Esophagus mucosa (tissue), 1 donor: ENCODE measurements around the gene CUL7. TPM values are rescaled to one million over a fixed set of nuclear protein-coding genes. Genes with fewer than 3 reads are reported as not detected.
"Not testable (repeated sequence)": the region's sequence is repeated elsewhere in the genome, so short reads cannot be mapped to it uniquely, and the experiment has no call there.

Experiments used
- ATAC-seq: fragments of 200-7000 bp; cut with Tn5 transposase; one replicate; pipeline ENCODE4 v1.9.1; 2020
- total RNA-seq: library from RNA; stranded (reverse); gene quantifications from one replicate; pipeline ENCODE4 v1.2.4, GENCODE V29; 2023
- donor health status: DM: yes; HTN: yes; CAD: no.

The CUL7 gene
- total RNA-seq, result 10.3 TPM

DNA sequence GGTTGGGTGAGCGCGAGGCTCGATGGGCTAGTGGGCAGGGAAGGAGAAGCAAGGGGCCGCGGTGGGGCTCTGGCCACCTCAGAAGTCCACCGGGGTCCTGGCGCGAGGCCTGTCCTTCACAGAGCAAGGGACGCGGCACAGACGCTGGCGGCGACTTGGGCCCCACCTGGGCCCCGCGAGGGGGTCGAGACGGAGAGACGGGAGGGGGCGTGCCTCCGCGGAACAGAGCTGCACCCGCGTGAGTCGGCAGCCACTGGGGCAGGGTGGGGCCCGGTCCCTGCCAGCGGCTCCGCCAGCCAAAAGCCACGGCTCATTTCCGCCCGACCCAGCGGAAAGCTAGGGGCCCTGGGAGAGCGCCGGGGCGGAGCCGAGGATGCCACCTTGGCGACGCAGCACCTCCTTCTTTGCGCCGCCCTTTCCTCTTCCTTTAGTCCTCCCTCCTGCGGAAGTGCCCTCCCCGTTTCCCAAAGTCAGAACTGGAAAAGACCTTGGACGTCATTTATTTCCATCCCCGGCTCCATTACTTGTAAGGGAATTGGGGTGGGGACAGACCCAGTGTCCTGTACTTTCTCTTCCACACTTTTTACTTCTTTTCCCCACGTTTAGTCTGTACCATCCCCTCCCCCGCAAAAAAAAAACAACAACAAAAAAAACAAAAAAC is at the start of gene CUL7:
TSS of gene CUL7 (minus strand) at position 307 of the 661 bp plus-strand sequence. CDS start 1,063 bp downstream, outside the sequence.
- peak; percentile 97 for ATAC-seq

- ATAC-seq, result no peak
These were observed 47.8 kb upstream of the CUL7 start for GRCh38 chr6:43101497-43101896.

GRCh38 chr6:43097502-43097901 is 43.9 kb upstream of the CUL7 start:
- ATAC-seq, result no peak

- no peak for ATAC-seq
These were observed 43.4 kb upstream of the CUL7 start for GRCh38 chr6:43097098-43097489.

DNA sequence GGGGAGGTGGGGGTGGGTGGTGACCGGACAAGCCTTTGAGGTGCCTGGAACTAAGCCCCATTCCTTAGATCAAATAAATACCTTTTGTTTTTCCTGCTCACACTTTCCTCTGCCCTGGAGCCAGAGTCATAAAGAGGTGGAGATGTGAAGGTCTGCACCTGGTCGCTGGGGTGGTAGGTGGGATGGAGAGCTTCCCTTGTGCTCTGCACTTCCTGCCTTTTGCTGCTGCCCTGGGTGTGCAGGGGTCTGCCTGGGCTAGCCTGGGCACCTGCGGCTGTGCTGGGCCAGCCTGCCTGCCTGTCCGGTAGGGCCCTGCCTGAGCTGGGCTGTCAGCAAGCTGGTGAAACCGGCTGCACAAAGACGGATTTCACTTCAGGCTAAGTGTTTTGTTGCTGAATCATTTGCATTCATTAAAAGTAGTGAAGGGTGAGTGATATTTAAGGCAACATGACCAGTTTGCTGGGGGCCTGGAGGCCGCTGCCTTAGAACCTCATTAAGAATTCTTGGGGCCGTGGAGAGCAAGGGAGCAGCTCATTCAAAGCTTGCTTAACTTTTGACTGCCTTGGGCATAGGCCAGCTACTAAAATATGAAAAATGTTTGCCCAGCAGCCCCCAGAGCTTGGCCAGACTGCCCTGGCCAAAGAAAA is 42.9 kb upstream of the CUL7 start:
- ATAC-seq, result peak; percentile 92

DNA sequence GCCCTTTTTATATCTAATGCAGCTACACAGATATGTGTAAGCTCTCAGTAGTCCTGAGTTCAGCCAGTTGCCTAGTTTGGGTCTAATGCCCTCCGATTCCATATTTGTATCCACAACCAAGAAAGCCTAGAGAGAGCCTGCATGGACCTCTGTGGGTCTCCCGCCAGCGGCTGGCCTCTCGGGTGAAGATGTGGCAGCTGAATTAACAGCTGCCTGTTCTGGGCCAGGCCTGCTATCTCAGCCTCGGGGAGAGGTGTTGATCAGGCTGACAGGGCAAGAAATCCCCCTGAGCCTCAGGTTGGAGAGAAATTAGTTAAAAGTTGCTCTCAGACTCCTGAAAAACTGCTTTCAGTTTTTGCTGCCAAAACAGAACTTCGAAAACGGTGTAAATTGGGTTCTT is 42.3 kb upstream of the CUL7 start:
- ATAC-seq, result no peak

DNA sequence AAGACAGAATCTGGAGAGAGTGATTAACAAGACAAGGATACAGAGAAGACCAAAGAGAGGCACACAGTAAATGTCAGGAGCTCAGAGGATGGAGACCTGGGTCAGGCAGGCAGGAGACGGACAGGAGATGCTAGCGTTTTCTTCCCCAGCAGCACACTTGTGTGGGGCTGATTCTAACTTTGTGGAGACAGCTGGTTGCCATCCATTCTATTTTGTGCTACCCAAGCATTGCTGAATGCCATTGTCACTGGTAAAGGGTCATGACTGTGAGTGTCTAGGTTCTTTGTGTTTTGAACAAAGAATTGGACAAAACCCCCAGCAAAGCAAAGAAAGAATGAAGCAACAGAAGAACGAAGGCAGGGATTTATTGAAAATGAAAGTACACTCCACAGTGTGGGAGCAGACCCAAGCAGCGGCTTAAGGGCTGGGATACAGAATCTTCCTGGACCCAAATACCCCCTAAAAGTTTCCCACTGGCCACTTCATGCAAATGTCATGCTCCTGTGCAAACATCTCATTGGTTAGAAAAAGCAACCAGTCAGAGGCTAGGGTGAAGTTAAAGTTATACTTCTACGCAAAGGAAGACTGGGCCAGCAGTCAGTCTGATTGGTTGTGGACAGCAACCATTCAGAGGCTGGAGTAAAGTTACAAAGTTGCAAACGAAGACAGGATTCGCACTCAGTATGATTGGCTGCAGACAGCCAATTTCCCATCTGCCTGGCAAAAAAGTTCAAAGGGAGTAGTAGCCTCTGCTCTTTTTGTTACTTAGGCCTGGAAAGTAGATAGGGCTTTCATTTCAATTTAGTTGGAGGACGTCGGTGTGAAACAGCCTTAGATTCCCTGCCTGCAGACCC is 40.0 kb upstream of the CUL7 start:
- ATAC-seq, result peak; percentile 56

DNA sequence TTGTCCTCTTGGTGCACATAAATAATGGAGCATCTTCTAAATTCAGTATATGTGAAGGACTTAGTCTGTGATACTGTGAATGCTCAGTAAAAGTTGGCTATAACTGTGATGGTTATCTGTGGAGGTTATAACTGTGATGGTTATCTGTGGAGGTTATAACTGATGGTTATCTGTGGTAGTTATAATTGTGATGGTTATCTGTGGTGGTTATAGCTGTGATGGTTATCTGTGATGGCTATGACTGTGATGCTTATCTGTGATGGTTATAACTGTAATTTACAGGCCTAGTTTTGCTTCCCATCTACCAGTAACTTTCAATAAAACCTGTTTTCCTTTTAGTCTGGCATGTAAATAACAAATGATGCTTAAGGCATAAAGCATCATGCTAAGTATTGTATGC is 39.0 kb upstream of the CUL7 start:
- ATAC-seq, result no peak

GRCh38 chr6:43091436-43091991 is 37.9 kb upstream of the CUL7 start:
- no peak for ATAC-seq

DNA sequence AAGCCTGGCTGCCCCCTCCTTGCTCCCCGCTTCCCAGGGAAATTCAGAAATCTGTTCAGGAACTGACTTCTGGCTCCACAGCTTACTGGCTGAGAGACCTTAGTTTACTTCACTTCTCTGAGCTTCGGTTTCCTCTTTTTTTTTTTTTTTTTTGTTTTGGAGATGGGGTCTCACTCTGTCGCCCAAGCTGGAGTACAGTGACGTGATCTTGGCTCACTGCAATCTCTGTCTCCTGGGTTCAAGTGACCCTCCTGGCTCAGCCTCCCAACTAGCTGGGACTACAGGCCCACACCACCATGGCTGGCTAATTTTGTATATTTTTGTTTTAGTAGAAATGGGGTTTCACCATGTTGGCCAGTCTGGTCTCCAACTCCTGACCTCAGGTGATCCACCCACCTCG is 37.4 kb upstream of the CUL7 start:
- ATAC-seq, result no peak

- no peak for ATAC-seq
These were observed 36.9 kb upstream of the CUL7 start for GRCh38 chr6:43090559-43090956.

DNA sequence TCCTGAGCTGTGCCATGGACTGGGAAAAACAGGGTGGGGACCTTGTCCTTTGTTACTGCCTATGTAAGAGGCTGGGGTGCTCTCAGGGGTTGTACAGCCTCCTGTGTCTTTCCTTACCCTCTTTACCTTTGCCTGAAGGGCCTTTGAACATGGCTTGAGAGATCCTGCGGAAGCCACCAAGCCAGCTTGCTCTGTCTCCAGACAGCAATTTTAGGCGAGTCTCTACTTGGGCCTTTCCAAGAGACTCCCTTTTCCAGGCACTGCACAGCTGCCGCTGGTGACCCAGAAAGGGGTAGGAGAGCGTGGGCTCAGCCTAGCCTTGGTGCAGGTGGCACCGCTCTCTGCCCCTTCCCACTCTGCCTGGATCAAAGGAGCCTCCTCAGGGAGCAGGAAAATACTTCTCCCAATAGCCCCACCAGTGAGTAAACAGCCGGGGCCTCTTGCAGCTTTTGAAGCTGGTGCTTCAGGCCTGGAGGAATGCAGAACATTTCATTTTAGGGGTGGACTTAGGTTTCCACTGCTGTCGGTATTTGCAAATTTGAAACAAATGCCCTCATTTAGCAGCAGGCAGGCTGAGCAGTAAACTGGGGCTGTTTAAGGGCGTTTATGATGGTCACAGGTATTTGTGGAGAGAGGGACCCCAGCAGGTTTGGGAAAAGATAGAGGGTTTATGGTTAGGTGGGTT is 36.4 kb upstream of the CUL7 start:
- ATAC-seq, result peak; percentile 11

DNA sequence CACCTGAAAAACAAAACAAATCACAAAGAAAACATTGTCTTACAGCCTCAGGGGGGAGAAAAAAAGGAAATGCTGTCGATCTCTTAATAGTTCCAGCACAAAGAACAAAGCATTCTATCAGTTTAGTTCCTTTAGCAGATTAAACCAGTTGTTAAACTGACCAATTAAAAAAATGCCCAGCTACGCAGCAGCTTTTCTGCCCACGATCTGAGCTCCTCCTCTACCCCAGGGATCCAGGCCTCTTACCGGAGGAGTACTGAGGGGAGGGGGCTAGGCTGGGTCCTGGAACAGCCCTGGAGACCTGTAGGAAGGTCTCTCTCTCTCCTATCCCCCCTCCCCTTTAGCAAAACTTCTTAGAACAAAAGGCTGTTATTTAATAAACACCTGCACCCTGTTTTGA is 35.8 kb upstream of the CUL7 start:
- ATAC-seq, result no peak

GRCh38 chr6:43088654-43089056 is 35.0 kb upstream of the CUL7 start:
- peak; percentile 93 for ATAC-seq

DNA sequence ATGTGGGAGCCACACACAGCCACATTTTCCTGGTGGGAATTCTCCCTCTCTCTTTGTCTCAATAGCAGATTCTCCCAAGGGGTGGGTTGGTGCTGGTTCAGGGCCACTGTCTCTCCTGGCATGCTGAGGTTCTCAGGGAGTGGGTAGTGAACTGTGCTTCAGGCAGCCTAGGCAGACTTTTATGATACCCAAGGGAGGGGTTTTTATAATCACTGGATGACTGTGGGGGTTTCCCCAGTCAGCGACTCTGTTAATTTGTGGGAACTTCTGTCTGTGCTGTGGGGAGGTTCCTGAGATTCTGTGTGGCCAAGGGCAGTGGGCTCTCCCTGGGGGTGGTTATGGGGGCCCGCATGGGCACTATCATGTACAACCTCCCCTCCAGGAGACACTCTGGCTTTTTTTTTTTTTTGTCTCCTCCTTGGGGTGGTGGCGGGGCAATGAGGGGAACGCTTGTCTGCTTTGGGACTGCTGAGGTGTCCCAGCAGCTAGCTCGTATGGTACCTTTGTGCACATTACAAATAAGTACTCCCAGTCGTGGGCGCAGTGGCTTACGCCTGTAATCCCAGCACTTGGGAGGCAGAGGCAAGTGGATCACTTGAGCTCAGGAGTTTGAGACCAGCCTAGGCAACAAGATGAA is 32.5 kb upstream of the CUL7 start:
- ATAC-seq, result no peak

DNA sequence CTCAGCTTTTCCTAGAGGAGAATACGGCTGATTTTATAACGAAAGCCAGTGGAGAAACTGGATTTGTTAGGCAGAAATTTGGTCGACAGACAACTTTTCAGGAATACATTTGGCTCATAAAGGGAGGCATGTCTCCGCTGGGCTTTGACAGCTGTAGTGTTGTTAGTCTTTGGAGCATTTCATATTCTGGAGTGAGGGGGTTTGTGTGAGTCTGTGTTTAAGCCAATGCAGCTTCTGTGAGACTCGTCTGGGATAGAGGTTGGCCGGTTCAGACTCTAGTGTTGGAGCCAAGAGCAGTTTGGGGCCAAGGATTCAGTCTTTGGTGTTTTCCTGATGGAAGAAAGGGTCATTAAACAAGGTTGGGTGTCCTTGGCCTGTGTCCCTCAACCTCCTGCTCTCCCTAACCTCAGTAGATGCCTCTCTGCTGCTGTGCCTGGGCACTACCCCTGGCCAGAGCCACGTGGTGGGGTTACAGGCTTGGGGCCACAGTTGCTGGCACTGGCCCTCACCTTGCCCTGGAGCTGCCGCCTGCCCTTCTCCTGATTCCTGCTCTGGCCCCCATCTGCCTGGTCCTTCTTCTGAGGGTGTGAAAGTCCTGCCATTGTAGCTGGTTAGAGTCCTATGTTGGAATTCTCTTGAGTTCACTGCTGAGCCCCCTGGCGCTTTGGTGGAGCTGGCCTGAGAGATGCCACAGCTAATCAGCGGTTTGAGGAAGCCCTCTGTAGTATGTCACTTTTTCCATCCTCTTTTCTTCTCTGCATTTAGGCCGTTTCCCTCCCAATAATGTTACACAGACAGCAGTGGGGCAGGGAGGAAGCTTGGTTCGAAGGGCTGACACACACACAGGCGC is 29.4 kb upstream of the CUL7 start:
- ATAC-seq, result no peak

- ATAC-seq, result not testable (repeated sequence)
These were observed 28.3 kb upstream of the CUL7 start for GRCh38 chr6:43081922-43082321.

DNA sequence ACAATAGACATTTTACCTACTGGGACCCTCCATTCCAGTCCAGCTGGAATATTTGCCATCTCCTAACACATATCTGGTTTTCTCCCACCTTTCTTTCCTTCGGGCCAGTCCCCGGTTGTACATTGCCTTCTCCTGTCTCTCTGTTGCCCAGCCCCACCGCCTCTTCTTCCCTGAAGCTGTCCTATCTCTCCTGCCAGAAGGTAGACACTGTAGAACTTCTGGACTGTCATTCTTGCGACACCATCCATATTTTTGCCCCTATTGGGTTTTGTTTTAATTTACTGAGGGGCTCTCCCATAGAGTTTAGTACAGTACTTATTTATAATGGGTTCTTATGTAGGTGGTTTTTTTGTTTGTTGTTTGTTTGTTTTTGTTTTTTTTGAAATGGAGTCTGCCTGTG is 27.4 kb upstream of the CUL7 start:
- no peak for ATAC-seq

GRCh38 chr6:43078691-43079090 is 25.0 kb upstream of the CUL7 start:
- no peak for ATAC-seq

- ATAC-seq, result no peak
These were observed 24.4 kb upstream of the CUL7 start for GRCh38 chr6:43077981-43078511.

GRCh38 chr6:43077333-43077809 is 23.7 kb upstream of the CUL7 start:
- peak; percentile 45 for ATAC-seq
